GM12892 (cell line): ENCODE results near the gene DGKQ.

Experiments
- POLR2A ChIP-seq: IDR thresholded peaks from 2 replicates; pipeline ENCODE4 v1.6.1; 2011; ENCODE audit warnings: low read depth, low read length, control low read depth
- POLR2AphosphoS5 ChIP-seq: IDR thresholded peaks from 2 replicates; pipeline ENCODE4 v1.6.1; 2011; ENCODE audit warnings: low read depth, low read length, control low read depth
- TAF1 ChIP-seq: IDR thresholded peaks from 2 replicates; pipeline ENCODE4 v1.6.1; 2011; ENCODE audit warnings: low read depth, mild to moderate bottlenecking, control low read depth, low read length, borderline replicate concordance

DNA sequence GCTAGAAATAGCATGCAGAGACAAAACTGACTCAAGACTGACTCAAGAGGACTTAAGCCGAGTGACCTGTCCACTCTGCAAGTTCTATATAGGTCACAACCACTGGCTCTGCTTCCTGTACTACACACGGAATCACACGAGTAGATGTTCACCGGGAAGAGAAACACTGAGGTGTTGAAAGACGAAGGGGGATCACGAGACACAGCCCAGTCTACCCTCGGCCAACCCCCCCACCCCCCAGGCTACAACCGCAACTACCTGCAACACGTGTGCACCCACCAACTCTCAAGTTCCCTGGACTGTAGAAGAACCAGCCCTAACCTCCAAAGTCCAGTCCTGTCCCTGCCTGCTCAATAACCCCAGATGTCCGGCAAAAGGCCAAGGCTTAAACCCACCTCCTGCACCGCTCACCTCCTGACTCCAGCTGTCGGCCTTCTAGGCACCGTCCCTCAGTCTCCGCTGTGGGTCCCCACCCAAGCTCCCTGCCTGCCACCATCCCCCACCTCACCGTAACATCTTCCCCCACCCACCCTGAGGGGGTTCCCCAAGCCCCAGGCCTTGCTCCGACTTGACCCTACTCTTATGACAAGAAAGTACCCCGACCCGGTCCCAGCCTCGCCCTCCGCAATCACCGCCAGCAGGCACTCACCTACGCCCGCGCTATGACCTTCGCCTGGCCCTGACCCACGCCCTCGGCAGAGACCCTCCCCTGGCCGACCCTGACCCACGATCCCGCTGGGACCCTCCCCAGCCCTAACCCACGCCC, 42.0 kb downstream of the DGKQ start:
- TF ChIP-seq POLR2AphosphoS5: no peak
- TF ChIP-seq TAF1: no peak
- no peak for TF ChIP-seq POLR2A
